ENCODE measurements around the gene BMPER.

Gene BMPER

GRCh38 chr7:33970536-33970935 is 65.2 kb downstream of the BMPER start:
- DNase-seq (ENCODE audit: low read depth in 3 of 3): no peak

- no peak for DNase-seq (ENCODE audit: low read depth in 3 of 3)
Measured at GRCh38 chr7:33971106-33971505, 65.8 kb downstream of the BMPER start.

DNA sequence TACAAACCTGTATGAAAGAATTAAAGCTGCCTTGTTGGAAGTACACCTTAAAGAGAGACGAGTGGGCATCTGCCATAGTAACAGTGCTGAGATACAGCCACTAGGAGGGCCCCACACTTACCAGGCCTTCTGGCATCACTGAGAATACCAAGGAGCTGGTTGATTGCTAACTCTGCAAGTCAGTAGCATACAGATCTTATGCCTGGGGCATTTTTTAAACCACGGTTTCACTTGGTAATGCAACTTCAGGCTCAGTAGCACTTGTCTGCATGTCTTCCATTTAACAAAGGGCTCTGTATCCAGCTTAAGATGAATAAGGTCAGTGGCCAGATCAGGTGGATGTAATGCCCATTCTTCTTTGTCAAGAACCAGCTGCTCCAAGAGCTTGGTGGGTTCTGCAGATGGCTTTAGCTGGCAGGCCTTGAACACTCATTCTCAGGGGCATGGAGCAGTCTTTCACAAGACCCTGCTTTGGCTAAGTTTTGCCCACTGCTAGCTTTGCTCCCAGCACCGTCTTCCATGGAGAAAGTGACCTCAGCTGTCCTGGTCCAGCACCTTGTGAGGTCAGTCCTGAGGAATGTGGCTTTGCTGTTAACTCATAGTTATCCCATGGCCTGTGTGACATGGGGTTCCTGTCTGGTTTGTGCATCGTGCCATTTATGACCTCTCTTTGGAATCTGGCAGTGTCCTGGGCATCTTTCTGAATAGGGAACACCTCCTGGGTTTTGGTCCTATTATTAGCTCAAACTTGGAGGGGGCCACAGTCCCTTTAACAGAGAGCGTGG is 68.1 kb downstream of the BMPER start:
- DNase-seq (ENCODE audit: low read depth in 3 of 3): no peak

DNA sequence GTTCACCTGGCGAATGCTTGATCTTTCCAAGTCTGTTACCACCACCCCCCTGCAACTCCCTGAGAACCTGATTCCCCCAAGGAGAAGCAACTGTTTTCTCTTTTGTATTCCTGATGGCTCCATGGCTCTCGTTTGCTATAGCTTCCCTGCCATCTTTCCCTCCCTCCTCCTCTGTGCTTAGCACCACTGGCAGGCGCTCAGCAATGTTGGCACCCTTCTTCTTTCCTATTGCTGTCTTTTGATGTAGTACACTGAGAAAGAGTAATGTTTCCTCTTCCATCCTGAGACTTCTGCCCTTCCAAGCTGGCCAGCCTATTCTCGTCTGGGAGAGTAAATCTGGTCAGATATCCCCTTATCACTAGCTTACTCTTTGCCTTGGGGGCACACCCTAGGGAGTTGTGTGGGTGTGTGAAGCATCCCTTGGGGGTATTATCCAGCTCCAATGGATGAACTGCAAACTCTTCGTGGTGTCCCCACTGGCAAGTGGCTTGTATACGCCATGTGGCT is 74.0 kb downstream of the BMPER start:
- no peak for DNase-seq (ENCODE audit: low read depth in 3 of 3)

GRCh38 chr7:33979807-33980355 is 74.5 kb downstream of the BMPER start:
- no peak for DNase-seq (ENCODE audit: low read depth in 3 of 3)

GRCh38 chr7:33981226-33981625 is 75.9 kb downstream of the BMPER start:
- DNase-seq (ENCODE audit: low read depth in 3 of 3): no peak

DNA sequence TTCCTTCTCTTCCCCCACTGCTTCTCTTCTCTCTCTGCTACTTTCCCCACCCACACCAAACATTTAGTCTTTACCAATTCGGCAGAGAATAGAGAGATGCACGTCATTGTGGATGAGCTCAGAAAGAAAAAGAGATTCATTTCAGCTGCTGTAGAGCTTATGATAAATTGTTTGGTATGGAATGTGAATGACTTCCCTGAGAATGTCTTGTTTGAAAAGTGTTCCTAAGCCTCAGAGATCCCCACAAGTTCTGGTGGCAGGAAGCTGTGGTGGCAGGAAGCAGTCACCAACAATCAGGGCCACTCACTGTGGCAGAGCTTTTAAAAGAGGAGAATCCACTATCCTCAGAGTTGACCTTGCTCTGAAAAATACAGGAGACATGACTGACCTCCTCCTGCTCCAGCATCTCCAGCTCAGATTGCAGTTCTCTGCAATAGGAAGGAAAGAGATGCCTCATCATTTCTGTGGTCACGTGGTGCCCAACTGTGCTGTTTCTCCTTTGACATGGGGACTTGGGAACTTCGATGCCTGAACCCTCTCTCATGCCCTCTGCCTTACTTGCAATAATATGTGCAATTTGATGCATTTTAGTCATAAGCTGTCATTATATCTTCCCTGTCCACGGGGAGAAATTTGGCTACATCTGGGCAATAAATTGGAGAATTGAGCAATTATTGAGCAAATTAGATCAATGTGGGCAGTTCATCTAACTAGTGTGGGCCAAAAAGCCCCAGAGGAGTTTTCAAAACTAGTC is 76.5 kb downstream of the BMPER start:
- no peak for DNase-seq (ENCODE audit: low read depth in 3 of 3)

- DNase-seq (ENCODE audit: low read depth in 3 of 3): no peak
Measured at GRCh38 chr7:33982425-33982786, 77.1 kb downstream of the BMPER start.

- DNase-seq (ENCODE audit: low read depth in 3 of 3): no peak
Measured at GRCh38 chr7:33986451-33986850, 81.1 kb downstream of the BMPER start.

DNA sequence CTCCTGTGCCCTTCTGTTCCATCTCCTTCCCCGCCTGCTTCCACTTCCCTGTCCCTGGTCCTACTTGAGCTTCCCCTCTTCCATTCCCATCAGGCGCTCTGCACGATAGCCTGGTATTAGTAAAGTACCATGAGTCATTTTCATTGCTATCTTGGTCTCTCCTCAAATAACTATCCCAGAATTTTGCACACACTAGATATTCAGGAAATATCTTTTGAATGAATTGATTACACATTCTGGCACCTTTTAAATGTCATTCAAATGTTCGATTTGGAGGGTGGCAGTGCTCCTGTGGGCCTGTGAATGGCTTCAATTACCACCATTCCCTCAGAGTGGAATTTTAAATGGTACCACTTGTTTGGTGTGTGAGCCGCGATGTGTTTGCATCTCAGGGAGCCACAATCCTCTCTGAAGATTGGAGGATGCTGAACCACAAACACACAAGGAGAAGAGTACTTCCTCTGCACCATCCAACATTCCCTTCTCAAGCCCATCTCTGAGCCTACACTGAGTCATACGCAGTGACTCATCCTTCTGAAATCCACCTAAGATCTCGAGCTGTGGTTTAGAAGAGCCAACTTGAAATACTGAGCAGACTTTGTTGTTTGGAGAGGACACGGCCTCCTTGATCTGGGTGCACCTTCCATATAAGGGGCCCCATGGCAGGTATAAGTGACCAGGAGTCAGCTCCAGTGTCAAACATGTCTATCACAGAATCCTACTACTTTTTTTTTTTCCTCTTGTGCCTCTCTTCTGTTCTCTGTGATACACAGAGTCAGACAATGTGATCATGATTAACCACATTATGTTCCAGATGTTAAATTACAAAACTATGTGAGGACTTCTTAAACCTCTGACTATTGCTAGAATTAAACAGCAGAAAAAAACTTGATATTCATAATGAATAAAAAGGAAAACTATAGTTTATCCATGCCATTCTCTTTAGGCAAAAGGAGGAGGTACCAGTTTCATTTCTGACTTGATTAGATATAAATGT is 81.9 kb downstream of the BMPER start:
- DNase-seq (ENCODE audit: low read depth in 3 of 3): no peak

GRCh38 chr7:33996899-33997298 is 91.6 kb downstream of the BMPER start:
- DNase-seq (ENCODE audit: low read depth in 3 of 3): no peak

DNA sequence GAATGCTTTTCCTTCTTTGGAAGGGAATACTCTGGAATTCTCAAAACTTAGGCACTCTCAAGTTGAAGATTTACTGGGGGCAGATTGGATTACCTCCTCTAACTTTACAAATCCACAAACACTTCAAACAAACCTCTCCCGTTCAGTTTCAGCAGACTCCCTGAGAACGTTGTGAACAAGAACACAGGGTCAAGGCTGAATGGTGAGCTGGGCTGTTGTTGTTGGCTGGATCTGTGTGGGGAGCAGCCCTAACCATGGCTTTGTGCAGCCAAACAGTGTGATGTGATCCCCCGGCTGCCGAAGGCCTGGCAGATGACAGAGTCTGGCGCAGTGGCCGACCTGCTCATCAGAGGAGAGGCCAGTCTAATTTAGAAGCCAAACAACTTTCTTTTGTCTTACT is 93.1 kb downstream of the BMPER start:
- DNase-seq (ENCODE audit: low read depth in 3 of 3): no peak

DNA sequence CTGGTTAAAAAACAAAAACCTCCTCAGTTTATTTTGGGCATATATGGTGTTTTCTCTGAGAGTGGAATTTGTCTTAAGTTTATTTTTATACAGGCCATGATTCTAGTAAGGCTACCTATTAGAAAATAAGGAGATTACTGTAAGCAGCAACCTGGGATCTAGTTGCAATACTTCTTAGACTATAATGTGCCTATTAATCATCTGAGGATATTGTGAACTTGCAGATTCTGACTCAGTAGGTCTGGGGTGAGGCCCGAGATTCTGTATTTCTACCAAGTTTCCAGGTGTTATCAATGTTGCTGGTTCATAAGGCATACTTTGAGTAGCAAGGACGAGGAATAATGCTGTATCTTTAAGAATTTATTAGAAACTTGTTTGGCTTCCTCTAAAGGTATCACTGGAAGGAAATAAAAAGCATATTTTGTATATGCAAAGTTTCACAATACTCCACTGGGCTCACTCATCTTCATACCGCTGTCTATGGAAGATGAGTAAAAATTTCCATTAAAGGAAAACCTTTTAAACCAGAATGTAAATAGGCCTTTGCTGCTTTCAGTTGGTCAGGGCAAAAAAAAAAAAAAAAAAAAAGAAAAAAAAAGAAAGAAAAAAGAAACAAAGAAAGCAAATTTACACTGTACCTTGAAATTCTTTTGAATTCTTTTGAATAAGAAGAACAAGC is 105.8 kb downstream of the BMPER start:
- DNase-seq (ENCODE audit: low read depth in 3 of 3): no peak

- DNase-seq (ENCODE audit: low read depth in 3 of 3): no peak
Measured at GRCh38 chr7:34011696-34012095, 106.4 kb downstream of the BMPER start.

GRCh38 chr7:34013421-34013820 is 108.1 kb downstream of the BMPER start:
- no peak for DNase-seq (ENCODE audit: low read depth in 3 of 3)

DNA sequence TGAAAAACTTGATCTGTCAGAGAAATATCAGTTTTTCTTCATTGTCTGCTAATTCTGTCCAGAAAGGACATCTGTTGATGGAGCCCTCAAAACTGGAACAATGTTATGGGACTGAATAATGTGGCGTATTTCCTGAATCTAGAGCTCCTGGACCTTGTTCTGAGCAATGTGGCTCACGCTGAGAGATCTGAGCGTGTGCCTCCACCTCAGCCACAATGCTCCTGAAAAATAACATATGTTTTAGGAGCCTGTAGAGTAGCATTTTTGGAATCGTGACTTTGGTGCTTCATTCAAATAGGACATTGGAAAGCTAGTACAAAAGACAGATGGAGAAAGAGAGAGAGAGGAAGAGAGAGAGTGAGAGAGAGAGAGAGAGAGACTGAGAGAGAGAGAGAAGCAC is 110.3 kb downstream of the BMPER start:
- no peak for DNase-seq (ENCODE audit: low read depth in 3 of 3)

- no peak for DNase-seq (ENCODE audit: low read depth in 3 of 3)
Measured at GRCh38 chr7:34016876-34017275, 111.5 kb downstream of the BMPER start.

DNA sequence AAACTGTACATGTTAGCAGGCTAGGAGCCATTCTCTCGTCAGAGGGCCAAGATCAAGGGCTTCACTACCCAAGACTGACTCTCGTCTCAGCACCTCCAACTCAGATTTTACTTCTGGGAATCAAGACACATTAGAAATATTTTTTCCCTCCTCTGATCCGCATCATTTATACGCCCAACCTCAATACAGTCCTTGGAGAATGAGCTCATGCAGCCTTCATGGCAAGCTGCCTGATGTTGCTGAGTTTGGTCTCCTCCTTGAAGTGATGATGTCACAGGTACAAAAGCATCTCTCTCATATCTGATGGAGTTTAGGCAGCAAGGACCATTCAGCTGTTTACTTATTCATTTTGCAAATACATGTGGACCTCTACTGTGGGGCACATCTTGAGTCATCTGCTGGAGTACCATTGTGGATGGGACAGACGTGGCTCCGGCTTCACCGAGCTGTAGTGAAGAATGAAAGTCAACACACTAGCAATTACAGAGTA is 114.0 kb downstream of the BMPER start:
- DNase-seq (ENCODE audit: low read depth in 3 of 3): no peak

- DNase-seq (ENCODE audit: low read depth in 3 of 3): no peak
Measured at GRCh38 chr7:34022626-34023025, 117.3 kb downstream of the BMPER start.

DNA sequence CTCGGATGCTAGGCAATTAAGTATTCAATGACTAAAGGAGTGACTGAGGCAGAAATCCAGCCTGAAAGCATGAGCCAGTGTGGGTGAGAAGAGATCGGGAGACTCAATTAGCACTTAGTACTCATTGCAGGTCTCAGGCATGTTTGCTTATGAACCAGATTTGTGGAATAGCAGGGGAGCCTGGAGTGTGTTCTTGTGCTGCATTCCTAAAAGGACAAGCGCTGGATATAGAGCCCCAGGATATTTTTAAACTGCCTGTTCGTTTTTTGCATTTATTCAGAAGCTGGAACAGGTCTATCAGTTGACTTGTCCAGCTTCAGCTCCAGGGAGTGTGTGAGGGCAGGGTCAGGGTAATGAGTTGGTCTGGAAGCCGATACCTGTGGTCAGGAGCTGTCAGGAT is 120.3 kb downstream of the BMPER start:
- no peak for DNase-seq (ENCODE audit: low read depth in 3 of 3)

Measured in stimulated activated CD4-positive, alpha-beta T cell treated with anti-CD3 and anti-CD28 coated beads, TNF-alpha, amount 100 ng/mL, for 4 hours (primary cell).